Nucleus accumbens (tissue), 56 donors: ENCODE measurements around the gene DBNDD2.
A peak's percentile ranks its signal among the peaks of the same experiment; 100 is the strongest.

ENCODE experiments used
- DNase-seq, 56 donors: peaks; one replicate each; lab custom pipeline; 2025; lab: John Stamatoyannopoulos, UW

Gene DBNDD2

GRCh38 chr20:45407783-45408645 is at the start of gene DBNDD2:
TSS of gene DBNDD2 (plus strand) at chr20:45408289. CDS start at chr20:45408468, 179 bp downstream.
- peak in 52 of 56 donors; percentile 15 to 95 (median 85) for DNase-seq

- DNase-seq = no peak
Observed at GRCh38 chr20:45359069-45359405, 49.1 kb upstream of the DBNDD2 start.

- no peak for DNase-seq
Observed at GRCh38 chr20:45359406-45360148, 48.5 kb upstream of the DBNDD2 start.

- DNase-seq = no peak
Observed at GRCh38 chr20:45361793-45362192, 46.3 kb upstream of the DBNDD2 start.

GRCh38 chr20:45362804-45363610 is 45.1 kb upstream of the DBNDD2 start, which contains the start of gene SYS1:
TSS of gene SYS1 (plus strand) at chr20:45363156. CDS start at chr20:45363532, 376 bp downstream.
- peak; percentile 85 to 100 (median 97) for DNase-seq

- DNase-seq = no peak
Observed at GRCh38 chr20:45363611-45364492, 44.2 kb upstream of the DBNDD2 start.

GRCh38 chr20:45365444-45365970 is 42.6 kb upstream of the DBNDD2 start:
- no peak for DNase-seq

GRCh38 chr20:45366192-45366591 is 41.9 kb upstream of the DBNDD2 start:
- DNase-seq = no peak

- DNase-seq = no peak
Observed at GRCh38 chr20:45366631-45367030, 41.5 kb upstream of the DBNDD2 start.

GRCh38 chr20:45367126-45367525 is 41.0 kb upstream of the DBNDD2 start:
- no peak for DNase-seq

GRCh38 chr20:45368221-45368980 is 39.7 kb upstream of the DBNDD2 start:
- DNase-seq = no peak

GRCh38 chr20:45370571-45371160 is 37.4 kb upstream of the DBNDD2 start:
- DNase-seq = no peak

- no peak for DNase-seq
Observed at GRCh38 chr20:45372241-45372640, 35.8 kb upstream of the DBNDD2 start.

- DNase-seq = peak in 48 of 56 donors; percentile 15 to 76 (median 48)
Observed at GRCh38 chr20:45372646-45373352, 35.3 kb upstream of the DBNDD2 start.

GRCh38 chr20:45373353-45374100 is 34.6 kb upstream of the DBNDD2 start:
- DNase-seq = peak in 55 of 56 donors; percentile 17 to 93 (median 78)

- DNase-seq = no peak
Observed at GRCh38 chr20:45374101-45374467, 34.0 kb upstream of the DBNDD2 start.

- DNase-seq = no peak
Observed at GRCh38 chr20:45374966-45375365, 33.1 kb upstream of the DBNDD2 start.
